HG03135 (cell line): ENCODE results near the gene YIF1B.
A peak's percentile ranks its signal among the peaks of the same experiment; 100 is the strongest.
"Not testable (repeated sequence)": the region's sequence is repeated elsewhere in the genome, so short reads cannot be mapped to it uniquely, and the experiment has no call there.

Experiments used
- ATAC-seq: cut with Tn5 transposase; IDR thresholded peaks from one replicate; pipeline ENCODE4 v1.9.1; 2021; ENCODE audit warnings: mild to moderate bottlenecking, moderate library complexity; ENCODE audit not compliant: unreplicated experiment

YIF1B gene

GRCh38 chr19:38315657-38316476 lies at the start of gene YIF1B:
Gene YIF1B, minus strand, starts transcription at chr19:38315947. Its CDS starts 30 bp downstream, at chr19:38315917.
- peak; percentile 85 for ATAC-seq

GRCh38 chr19:38362946-38363688 lies 47.4 kb upstream of the YIF1B start:
- ATAC-seq, result not testable (repeated sequence)

GRCh38 chr19:38362076-38362945 lies 46.6 kb upstream of the YIF1B start:
- no peak for ATAC-seq

- no peak for ATAC-seq
Measured at GRCh38 chr19:38361633-38362075, 45.9 kb upstream of the YIF1B start.

DNA sequence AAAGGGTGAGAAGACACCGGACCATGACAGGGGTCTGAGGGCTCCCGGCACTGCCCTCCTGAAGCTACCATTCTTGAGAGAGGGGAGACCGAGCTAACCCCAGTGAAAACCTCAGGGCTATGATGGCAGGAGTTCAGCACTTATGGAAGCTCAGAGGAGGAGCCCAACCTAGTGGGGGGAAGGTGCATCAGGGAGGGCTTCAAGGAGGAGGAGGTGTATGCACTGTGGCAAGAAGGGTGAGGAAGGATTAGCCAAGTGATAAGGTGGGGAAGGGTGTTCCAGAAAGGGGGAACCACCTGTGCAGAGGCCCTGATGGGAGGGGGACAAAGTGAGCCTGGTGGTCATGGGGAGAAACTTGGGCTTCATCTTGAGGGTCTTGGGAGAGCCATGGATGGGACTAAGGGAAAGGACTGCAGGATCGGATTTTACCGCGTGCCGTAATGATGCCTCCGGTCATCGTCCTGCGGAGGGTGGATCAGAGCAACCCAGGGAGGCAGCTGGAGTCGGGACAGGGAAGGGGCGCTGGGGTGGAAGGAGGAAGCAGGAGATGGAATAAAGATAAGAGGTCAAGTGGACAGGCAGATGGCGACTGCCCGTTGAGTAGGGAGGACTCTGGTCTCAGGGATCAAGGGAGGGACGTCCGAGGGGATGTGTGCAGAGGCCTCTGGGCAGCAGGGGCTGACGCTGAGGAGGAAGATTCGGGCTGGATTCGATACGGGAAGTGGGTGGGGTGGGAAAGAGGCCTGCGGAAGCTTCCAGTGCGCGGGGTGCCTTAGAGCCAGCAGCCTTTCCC lies 45.3 kb upstream of the YIF1B start:
- no peak for ATAC-seq

- no peak for ATAC-seq
Measured at GRCh38 chr19:38360351-38360750, 44.6 kb upstream of the YIF1B start.

DNA sequence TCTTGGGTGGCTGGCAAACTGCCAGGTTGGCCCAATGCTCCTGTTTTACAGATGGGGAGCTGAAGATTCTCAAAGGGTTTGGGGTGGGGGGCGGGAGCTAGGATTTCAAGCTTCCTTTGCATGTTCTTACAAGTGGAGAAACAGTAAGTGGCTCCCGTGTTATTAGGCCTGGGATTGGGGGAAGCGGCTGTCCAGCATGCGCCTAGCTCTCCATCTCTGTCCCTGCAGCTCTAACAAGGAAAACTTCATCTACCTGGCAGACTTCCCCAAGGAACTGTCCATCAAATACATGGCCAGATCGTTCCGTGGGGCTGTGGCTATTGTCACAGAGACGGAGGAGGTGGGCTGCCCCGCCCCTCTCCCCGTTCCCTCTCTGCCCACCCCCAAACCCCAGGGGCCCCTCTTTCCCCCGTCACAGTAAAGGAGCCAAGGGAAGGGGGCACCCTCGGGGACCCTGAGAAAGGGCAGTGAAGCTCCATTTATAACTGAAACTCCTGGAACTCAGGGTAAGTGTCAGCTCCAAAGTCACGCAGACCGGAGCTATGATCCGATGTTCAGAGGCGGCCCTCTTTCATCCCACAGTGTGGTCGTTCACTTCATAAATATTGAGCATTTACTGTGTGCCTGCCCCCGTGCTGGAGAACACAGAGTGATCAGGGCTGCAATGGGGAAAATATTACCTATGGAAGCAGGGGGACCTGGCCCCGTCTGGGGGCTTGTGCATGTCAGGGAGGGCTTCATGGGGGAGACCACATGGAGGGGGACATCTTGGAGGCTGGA lies 43.7 kb upstream of the YIF1B start:
- no peak for ATAC-seq

DNA sequence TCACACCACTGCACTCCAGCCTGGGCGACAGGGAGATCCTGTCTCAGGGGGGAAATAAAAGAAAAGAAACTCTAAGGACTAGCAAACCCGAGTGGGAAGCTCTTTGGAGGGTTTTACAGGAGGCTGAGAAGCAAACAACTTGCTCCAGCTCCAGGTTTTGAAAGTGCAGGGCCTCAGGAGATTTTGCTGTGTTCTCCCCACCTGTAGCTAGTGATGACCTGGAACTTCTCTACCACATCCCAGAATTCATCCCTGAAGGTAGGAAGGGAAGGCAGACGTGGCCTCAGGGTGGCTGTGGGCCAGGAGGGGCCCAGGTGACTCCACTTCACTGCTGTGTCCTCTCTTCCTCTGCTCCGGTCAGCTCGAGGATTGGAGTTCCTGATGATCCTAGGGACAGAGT lies 42.3 kb upstream of the YIF1B start:
- no peak for ATAC-seq

DNA sequence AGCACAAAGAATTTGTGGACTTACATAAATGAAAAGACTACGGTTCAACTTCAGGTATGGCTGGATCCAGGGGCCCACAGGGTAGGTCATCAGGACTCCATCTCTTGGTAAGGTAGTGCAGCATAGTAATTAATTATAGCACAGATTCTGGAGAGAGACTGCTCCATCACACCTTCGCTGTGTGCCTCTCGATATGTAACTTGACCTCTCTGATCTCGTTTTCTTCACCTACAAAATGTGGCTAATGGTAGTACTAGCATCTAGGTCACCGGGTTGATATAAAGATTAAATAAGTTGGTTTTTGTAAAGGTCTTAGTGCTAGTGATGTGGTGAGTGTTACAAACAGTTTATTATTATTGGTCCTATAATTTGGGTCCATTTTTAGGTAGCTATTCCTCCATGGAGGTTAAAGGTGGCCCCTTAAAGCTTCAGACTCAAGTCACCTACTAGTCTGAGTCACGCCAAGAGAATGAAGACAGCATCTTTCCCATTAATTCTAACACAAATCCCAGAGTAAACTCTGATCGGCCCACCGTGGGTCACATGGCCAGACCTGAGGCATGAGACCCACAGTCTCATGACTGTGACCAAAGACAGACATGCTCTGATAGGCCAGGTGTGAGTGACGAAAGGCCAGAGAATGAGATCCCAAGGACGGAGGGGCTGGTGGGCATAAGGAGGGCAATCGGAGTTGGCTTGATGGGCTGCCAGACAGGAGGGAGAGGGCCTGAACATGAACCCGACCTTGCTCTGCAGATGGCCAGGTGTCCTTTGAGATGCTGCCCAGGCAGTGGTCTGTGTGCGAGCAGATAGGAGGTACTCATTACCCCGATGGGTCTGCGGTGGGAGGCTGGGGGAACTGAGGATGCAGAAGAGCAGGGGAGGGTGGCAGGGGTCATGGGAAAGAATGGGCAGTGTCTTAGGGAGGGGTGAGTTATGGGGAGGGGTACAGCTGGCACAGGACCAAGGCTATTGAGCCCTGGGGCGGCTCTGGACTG lies 40.3 kb upstream of the YIF1B start:
- ATAC-seq, result no peak

GRCh38 chr19:38352611-38353010 lies 36.9 kb upstream of the YIF1B start:
- no peak for ATAC-seq

GRCh38 chr19:38351865-38352395 lies 36.2 kb upstream of the YIF1B start:
- no peak for ATAC-seq

- no peak for ATAC-seq
Measured at GRCh38 chr19:38350883-38351282, 35.1 kb upstream of the YIF1B start.

- no peak for ATAC-seq
Measured at GRCh38 chr19:38346837-38347236, 31.1 kb upstream of the YIF1B start.

DNA sequence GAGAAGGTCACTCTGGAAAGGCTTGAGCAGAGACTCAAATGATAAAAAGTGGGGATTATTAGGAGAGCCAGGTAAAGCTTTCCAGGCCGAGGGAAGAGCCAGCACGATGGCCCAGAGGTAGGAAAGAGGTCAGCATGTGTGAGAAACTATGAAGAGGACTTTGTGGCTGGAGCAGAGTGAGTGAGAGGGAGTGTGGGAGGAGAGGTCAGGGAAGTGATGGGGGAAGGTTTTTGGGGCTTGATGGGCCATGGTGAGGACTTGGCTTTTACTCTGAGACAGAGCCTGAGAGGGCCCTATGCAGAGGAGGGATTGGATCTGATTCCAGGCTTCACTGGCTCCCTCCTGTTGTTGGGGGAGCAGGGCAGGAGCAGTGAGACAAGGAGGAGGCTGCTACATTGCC lies 25.2 kb upstream of the YIF1B start:
- ATAC-seq, result no peak

- not testable (repeated sequence) for ATAC-seq
Measured at GRCh38 chr19:38339011-38339410, 23.3 kb upstream of the YIF1B start.

DNA sequence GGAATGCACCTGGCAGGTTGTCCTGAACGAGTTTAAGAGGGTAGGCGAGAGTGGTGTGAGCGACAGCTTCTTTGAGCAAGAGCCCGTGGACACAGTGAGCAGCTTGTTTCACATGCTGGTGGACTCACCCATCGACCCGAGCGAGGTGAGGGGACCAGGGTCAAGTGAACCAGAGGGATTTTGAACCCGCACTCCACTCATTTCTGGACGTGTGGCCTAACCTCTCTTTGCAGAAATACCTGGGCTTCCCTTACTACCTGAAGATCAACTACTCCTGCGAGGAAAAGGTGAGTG lies 21.6 kb upstream of the YIF1B start:
- no peak for ATAC-seq

GRCh38 chr19:38336638-38337359 lies 21.1 kb upstream of the YIF1B start:
- ATAC-seq, result peak; percentile 54
